Activated naive CD4-positive, alpha-beta T cell (primary cell): ENCODE data around the gene PSMA2.
A peak's percentile ranks its signal among the peaks of the same experiment; 100 is the strongest.

Experiments used
- DNase-seq, 4 experiments: peaks; one replicate each; lab custom pipeline; 2025; lab: John Stamatoyannopoulos, UW

PSMA2 gene

GRCh38 chr7:42940985-42941847 lies 9.2 kb upstream of the PSMA2 start:
- DNase-seq: peak; percentile 42 to 73 (median 61)

GRCh38 chr7:42939457-42940240 lies 7.7 kb upstream of the PSMA2 start:
- DNase-seq: no peak

- no peak for DNase-seq
These were observed 3.9 kb upstream of the PSMA2 start for GRCh38 chr7:42935861-42936260.

- no peak for DNase-seq
These were observed 2.3 kb upstream of the PSMA2 start for GRCh38 chr7:42934291-42934690.

- DNase-seq: no peak
These were observed 1.0 kb upstream of the PSMA2 start for GRCh38 chr7:42932811-42933591.

- DNase-seq: no peak
These were observed 534 bp downstream of the PSMA2 start for GRCh38 chr7:42931447-42931833.

GRCh38 chr7:42930889-42931288 lies 1.1 kb downstream of the PSMA2 start:
- no peak for DNase-seq

GRCh38 chr7:42929449-42929848 lies 2.5 kb downstream of the PSMA2 start:
- no peak for DNase-seq

- no peak for DNase-seq
These were observed 3.2 kb downstream of the PSMA2 start for GRCh38 chr7:42928754-42929153.

GRCh38 chr7:42926204-42926603 lies 5.8 kb downstream of the PSMA2 start:
- DNase-seq: no peak

- no peak for DNase-seq
These were observed 6.3 kb downstream of the PSMA2 start for GRCh38 chr7:42925630-42926029.

GRCh38 chr7:42924223-42924838 lies 7.6 kb downstream of the PSMA2 start:
- DNase-seq: no peak

GRCh38 chr7:42922017-42922753 lies 9.8 kb downstream of the PSMA2 start:
- DNase-seq: no peak

- DNase-seq: no peak
These were observed 16.6 kb downstream of the PSMA2 start for GRCh38 chr7:42915356-42915755.

- no peak for DNase-seq
These were observed 17.4 kb downstream of the PSMA2 start for GRCh38 chr7:42914421-42915045.

GRCh38 chr7:42914009-42914408 lies 18.0 kb downstream of the PSMA2 start:
- DNase-seq: no peak

- no peak for DNase-seq
These were observed 18.4 kb downstream of the PSMA2 start for GRCh38 chr7:42913591-42913990.

GRCh38 chr7:42911454-42912447 lies 20.2 kb downstream of the PSMA2 start, which contains the start of gene C7orf25:
Gene C7orf25, minus strand, starts transcription at chr7:42912070. Its CDS starts 1,170 bp downstream, at chr7:42910900.
- DNase-seq: peak; percentile 88 to 94 (median 91)

GRCh38 chr7:42910306-42910705 lies 21.7 kb downstream of the PSMA2 start:
- DNase-seq: no peak
